Posterior cingulate gyrus (tissue), 11 donors: Measurements from ENCODE around the gene DLGAP5.

Experiments used
- DNase-seq, 10 donors: peaks; one replicate each; pipeline versions ENCODE4 v3.0.0 to v3.0.0-alpha.2; 2020 to 2021; ENCODE audit warnings: mixed read lengths in 3 of 10
- intact Hi-C: fragments of 100-400 bp; cut with DNase I; formaldehyde crosslinking; loops from one replicate; pipeline ENCODE4 v1.15.1; 2023

The DLGAP5 gene

DNA sequence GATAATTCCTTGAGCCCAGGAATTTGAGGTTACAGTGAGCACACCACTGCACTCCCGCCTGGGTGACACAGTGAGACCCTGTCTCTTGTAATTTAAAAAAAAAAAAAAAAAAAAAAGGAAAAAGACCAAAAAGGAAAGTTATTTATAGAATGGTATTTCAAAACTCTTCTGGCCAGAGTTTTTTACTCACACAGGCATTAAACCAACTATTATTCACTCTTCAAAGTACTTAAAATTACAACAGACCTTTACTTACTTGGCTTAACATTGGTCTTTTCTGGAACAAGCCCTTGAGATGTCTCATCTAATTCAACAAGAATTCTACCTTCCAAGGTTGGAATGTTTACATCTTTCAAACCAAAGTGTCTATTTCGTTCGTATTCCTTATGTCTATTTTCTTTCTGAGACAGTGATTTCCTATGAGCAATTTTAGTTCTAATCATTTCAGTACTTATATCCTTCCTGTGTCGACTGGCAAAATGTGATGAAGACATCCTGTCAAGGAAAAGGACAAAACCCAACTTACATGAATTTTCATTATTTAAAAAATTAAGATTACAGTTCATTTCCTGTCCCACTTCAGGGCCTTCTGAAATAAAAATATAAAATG lies 2.6 kb downstream of the DLGAP5 start:
- intact Hi-C loops = no loop called here
- DNase-seq = no peak

- DNase-seq = no peak
- intact Hi-C loops = no loop called here
These were observed 11.0 kb downstream of the DLGAP5 start for GRCh38 chr14:55180434-55180833.

DNA sequence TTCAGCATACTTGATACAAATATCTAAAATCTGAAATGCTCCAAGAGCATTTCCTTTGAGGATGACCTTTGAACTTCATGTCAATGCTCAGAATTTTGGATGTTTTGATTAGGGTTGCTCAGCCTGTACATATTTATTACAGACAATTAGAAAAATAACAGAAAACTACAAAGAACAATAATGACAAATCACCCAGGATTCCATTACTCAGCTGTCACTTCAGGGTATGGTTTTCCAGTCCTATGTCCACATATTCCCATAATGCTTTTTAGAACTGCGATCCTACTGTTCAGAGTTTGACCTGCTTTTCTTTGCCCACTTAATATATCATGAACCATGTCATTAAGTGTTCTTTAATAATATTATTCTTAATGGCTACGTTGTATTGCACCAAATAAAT lies 11.4 kb downstream of the DLGAP5 start:
- no peak for DNase-seq
- intact Hi-C loops = no loop called here

- DNase-seq = no peak
- intact Hi-C loops = no loop called here
These were observed 20.9 kb downstream of the DLGAP5 start for GRCh38 chr14:55170526-55170925.

DNA sequence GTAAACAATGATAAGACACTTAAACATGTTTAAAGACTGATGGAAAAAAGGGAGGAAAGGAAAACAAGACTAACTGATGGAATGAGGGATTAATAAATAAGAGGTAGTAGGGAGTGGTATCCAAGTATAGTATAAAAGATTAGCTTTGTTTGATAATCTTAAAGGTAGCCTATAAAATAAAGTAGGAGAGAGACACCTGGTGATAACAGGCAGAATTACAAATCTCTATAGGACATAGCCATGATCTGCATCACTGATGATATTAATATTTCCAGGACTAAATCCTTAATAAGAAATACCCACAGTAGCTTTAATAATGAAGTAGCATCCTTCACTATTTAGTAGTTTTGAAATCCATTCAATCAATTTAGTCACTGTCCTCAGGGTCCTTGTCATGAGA lies 30.4 kb downstream of the DLGAP5 start:
- intact Hi-C loops = loop anchor here (1.0 kb wide), 1 partner anchor 72 kb away; no protein-coding TSS in a partner anchor

GRCh38 chr14:55158412-55158811 lies 33.0 kb downstream of the DLGAP5 start:
- intact Hi-C loops = no loop called here
- no peak for DNase-seq

More for the DNA sequence above, 30.4 kb downstream of the DLGAP5 start:
- no peak for DNase-seq

DNA sequence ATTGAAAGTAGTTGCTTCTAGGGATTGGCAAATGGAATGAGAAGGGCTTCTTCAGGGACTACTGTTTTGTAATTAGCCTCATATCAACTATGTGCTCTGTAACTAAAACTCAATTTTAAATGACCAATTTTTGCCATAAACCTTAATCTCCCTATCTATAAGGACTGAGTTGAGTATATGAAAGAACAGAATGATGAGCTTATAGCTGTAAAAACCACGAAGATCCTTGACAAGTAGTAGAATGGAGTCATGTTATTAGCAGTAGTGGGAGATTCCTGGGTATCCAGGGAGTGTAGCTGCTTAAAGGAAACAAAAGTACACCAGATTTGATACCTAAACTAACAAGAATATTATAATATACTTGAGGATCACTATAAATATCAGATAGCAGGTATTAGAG lies 34.3 kb downstream of the DLGAP5 start:
- no peak for DNase-seq
- intact Hi-C loops = no loop called here

GRCh38 chr14:55153951-55154350 lies 37.4 kb downstream of the DLGAP5 start:
- intact Hi-C loops = no loop called here
- DNase-seq = no peak

GRCh38 chr14:55152052-55152753 lies 39.2 kb downstream of the DLGAP5 start:
- intact Hi-C loops = no loop called here
- no peak for DNase-seq

DNA sequence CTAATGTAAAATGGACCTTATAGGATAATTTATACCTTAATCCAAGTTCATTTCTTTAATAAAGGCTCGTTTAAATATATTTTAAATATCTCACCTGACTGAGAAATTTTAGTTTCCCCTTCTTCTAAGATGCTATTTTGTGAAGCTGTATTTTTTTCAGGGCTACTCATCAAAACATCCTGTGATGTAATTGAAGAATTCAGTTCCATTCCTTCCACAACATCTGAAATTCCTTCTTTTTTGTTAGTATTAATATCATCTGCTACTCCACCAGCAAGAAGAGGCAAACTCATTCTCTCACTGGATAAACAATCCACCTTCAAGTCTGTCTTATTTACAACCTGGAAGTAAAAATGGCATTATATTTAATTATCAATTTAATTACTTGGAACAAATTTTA lies 39.8 kb downstream of the DLGAP5 start:
- intact Hi-C loops = no loop called here
- DNase-seq = no peak

GRCh38 chr14:55146425-55146824 lies 45.0 kb downstream of the DLGAP5 start:
- DNase-seq = no peak
- intact Hi-C loops = no loop called here

DNA sequence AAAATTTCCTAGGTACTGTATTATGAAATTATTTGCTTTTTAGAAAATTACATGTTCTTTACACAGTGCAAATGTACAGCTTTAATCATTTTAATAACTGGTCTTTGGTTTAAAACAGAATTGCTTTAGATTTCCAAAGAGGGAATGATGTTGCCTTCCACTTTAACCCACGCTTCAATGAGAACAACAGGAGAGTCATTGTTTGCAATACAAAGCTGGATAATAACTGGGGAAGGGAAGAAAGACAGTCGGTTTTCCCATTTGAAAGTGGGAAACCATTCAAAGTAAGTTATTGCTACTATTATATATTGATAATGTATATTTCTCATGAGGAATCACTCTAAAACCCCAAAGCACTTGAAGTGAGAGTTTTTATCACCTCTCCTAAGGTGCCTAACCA lies 48.9 kb downstream of the DLGAP5 start:
- DNase-seq = no peak
- intact Hi-C loops = no loop called here

GRCh38 chr14:55141825-55142224 lies 49.6 kb downstream of the DLGAP5 start:
- no peak for DNase-seq
- intact Hi-C loops = no loop called here

DNA sequence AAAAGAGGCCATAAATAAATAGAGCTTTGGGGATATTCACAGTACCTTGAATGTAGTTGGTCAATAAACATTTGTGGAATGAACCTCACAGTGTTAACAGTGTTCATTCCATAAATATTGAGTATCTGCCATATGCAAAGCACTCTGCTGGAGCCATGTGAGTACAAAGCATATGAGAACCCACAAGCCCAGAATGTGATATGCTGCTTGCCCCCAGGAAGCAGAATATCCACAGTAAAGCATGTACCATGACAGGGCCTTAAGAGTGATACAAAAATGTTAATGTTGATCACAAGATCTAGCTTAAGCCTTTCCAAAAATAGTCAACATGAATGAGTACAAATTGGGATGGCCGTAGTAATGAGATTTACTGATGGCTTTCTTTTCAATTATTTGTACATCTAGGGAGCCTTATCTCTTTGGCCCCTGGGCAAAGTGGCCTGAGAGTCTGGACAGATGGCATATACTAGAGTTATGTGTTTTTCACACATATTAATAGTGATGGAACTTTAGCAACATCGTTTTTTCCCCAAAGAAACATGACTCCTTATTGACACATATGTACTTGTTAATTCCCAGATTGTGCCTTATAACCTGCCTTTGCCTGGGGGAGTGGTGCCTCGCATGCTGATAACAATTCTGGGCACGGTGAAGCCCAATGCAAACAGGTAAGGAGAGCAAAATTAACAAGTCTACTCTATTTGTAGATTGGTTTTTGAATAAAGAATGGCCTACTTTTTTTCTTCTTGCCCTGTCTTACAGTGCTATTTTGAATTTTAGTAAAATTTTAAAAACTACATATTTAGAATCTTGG lies 51.5 kb downstream of the DLGAP5 start:
- DNase-seq = no peak
- intact Hi-C loops = no loop called here

GRCh38 chr14:55139141-55139540 lies 52.2 kb downstream of the DLGAP5 start:
- DNase-seq = no peak
- intact Hi-C loops = no loop called here

DNA sequence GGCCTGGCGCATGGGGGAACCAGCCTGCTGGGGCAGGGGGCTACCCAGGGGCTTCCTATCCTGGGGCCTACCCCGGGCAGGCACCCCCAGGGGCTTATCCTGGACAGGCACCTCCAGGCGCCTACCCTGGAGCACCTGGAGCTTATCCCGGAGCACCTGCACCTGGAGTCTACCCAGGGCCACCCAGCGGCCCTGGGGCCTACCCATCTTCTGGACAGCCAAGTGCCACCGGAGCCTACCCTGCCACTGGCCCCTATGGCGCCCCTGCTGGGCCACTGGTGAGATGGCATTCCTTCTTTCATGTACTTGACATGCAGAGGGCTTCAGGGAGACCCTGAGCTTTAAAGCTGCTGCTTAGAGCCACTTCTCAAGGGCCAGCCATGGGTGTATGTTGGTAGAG lies 53.3 kb downstream of the DLGAP5 start:
- intact Hi-C loops = no loop called here
- no peak for DNase-seq

- intact Hi-C loops = no loop called here
- DNase-seq = peak; percentile 41 to 92 (median 60)
These were observed 54.2 kb downstream of the DLGAP5 start for GRCh38 chr14:55136885-55137786.

DNA sequence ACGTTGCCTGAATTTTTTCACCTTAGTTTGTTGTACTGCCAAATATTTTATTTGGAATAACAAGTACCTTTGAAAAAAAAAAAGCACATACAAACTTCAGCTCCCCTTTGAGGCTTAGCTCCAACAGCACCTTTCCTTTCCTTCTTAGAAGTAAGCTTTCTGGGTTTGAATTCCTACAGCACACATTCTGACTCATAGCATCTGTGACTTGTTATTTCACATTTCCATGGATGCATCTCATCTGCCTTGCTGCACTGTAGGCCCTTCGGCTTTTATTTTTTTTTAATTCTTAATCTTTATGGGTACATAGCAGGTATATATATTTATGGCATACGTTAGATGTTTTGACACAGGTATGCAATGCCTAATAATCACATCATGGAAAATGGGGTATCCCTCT lies 55.1 kb downstream of the DLGAP5 start:
- intact Hi-C loops = no loop called here

DNA sequence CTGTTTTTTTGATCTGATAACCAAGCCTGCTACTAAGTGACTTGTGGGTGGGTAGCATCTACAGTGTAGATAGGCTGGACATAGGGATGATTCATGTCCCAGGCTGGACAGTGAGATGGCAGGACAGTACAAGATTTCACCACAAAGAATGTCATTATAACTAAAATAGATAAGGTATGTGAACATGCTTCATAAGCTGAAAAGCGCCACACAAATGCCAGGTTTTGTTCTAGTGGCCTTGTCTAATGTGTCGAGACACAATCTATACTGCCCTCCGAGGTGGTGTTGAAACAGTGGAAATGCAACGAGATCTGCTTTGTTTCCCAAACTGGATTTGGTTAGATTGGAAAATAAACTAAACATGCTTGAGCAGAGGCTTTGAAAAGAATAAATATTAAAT lies 58.0 kb downstream of the DLGAP5 start:
- intact Hi-C loops = no loop called here
- no peak for DNase-seq

More for the DNA sequence above, 55.1 kb downstream of the DLGAP5 start:
- DNase-seq = no peak

DNA sequence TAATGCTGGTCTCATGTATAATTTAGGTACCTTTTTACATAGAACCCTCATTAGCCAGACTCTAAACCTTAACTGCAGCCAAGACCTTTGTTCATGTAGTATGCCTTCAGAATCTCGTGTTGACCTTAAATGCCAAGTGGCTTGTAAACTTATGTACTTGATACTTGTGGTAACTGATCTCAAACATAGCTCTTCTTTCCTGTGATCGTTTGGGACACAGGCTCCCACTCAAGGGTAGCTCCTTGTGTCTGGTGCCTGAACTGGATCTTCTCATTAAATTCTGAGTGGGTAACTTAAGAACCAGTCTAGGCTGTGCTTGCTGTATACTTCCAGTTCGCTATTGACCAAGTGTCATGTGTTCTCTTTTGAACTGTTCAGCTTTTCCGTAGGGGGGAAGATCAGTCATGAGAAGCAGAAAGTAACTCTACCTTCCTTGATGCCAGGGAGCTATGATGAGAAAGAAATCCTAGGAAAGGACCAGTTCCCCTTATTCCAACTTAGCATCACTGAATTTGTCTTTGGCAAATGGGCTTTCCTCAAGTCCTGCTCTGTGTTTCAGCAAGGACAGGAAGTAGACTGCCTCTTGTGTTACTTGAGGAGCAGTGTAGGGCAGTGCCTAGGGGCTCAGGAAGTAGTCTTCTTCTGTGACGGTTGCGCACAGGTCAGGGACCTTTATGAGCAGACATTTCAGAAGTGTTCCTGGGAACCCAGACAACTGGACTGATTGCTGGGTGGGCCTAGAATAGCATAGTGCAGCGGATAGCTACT lies 59.8 kb downstream of the DLGAP5 start:
- intact Hi-C loops = no loop called here
- DNase-seq = no peak
